Peyer's patch (tissue), 4 donors: ENCODE measurements around the gene PRF1. TPM values are rescaled to one million over a fixed set of nuclear protein-coding genes. Genes with fewer than 3 reads are reported as not detected.

ENCODE experiments used
- DNase-seq, 3 donors: peaks; one replicate each; pipeline ENCODE4 v3.0.0-alpha.2; 2017 to 2019
- H3K27ac ChIP-seq, 4 donors: fragments of 200-600 bp; sonication (generic); one replicate each; pipeline ENCODE4 v1.5.1; 2016 to 2019
- H3K27me3 ChIP-seq, 2 donors: fragments of 200-600 bp; sonication (generic); one replicate each; pipeline ENCODE4 v1.5.1; 2019
- H3K36me3 ChIP-seq, 3 donors: fragments of 200-600 bp; sonication (generic); one replicate each; pipeline ENCODE4 v1.5.1; 2016 to 2019
- H3K4me1 ChIP-seq, 4 donors: fragments of 200-600 bp; sonication (generic); one replicate each; pipeline ENCODE4 v1.5.1; 2016 to 2019
- H3K4me3 ChIP-seq, 4 donors: fragments of 200-600 bp; sonication (generic); 1 replicate in 3 of 4; 2 replicates in 1 of 4; pipeline ENCODE4 v1.5.1; 2016 to 2019; ENCODE audit warnings: mild to moderate bottlenecking in 1 of 4
- H3K9me3 ChIP-seq, 4 donors: fragments of 200-600 bp; sonication (generic); one replicate each; pipeline ENCODE4 v1.5.1; 2016 to 2019; ENCODE audit warnings: mild to moderate bottlenecking in 1 of 4
- CTCF ChIP-seq, 6 experiments: fragments of 450-650 bp in 4 of 6; fragments of 200-600 bp in 2 of 6; sonication (generic) in 1 of 6; IDR thresholded peaks; one replicate each; pipeline ENCODE4 v1.5.1; 2017 to 2019; ENCODE audit warnings: antibody characterized with exemption in 6 of 6, mild to moderate bottlenecking in 3 of 6, moderate library complexity in 1 of 6
- POLR2A ChIP-seq, 2 donors: fragments of 450-650 bp; IDR thresholded peaks; one replicate each; pipeline ENCODE4 v1.5.1; 2017; ENCODE audit warnings: antibody characterized with exemption in 2 of 2, mild to moderate bottlenecking in 2 of 2, moderate library complexity in 2 of 2
- total RNA-seq, 4 donors: library from RNA; depleted of rRNA; stranded (reverse); fragments of >200 nt; gene quantifications; one replicate each; pipeline ENCODE4 v1.1.0, GENCODE V29; 2016

Gene PRF1
- total RNA-seq, 4 donors from 2014 or later, result 4.6 to 12.4 (median 6.3) TPM

GRCh38 chr10:70564901-70565351 is 37.6 kb downstream of the PRF1 start:
- peaks cover 0 to 5% (median 0%) of the 10 kb centered on the region in 3 donors for H3K36me3 ChIP-seq
- DNase-seq, result no peak
- no peaks in the 10 kb centered on the region for H3K9me3 ChIP-seq

GRCh38 chr10:70564113-70564725 is 38.3 kb downstream of the PRF1 start:
- TF ChIP-seq POLR2A (IDR thresholded peaks at IDR 0.05), result no peak
- TF ChIP-seq CTCF (IDR thresholded peaks at IDR 0.05), result no peak
- no peaks in the 10 kb centered on the region for H3K9me3 ChIP-seq
- H3K4me1 ChIP-seq, result peaks cover 0 to 24% (median 0%) of the 10 kb centered on the region in 4 donors
- no peak for DNase-seq
- H3K27ac ChIP-seq, result no peak overlapping the region
- no peak overlapping the region for H3K4me3 ChIP-seq
- H3K36me3 ChIP-seq, result peaks cover 0 to 5% (median 0%) of the 10 kb centered on the region in 3 donors
- H3K27me3 ChIP-seq, result no peaks in the 10 kb centered on the region

More at GRCh38 chr10:70564901-70565351, 37.6 kb downstream of the PRF1 start:
- Histone ChIP-seq H3K4me1 (peaks cover 0 to 17% (median 0%) of the 10 kb centered on the region in 4 donors), H3K4me3 (no peak overlapping the region), H3K27ac (no peak overlapping the region), H3K27me3 (no peaks in the 10 kb centered on the region)
- TF ChIP-seq CTCF (IDR thresholded peaks at IDR 0.05), result no peak
- no peak for TF ChIP-seq POLR2A (IDR thresholded peaks at IDR 0.05)

- TF ChIP-seq CTCF (IDR thresholded peaks at IDR 0.05) (no peak), POLR2A (IDR thresholded peaks at IDR 0.05) (no peak)
- no peak for DNase-seq
- Histone ChIP-seq H3K9me3 (no peaks in the 10 kb centered on the region), H3K27ac (no peak overlapping the region), H3K36me3 (peaks cover 0 to 5% (median 0%) of the 10 kb centered on the region in 3 donors), H3K4me3 (no peak overlapping the region), H3K27me3 (no peaks in the 10 kb centered on the region), H3K4me1 (peaks cover 0 to 29% (median 0%) of the 10 kb centered on the region in 4 donors)
Observed at GRCh38 chr10:70563230-70563629, 39.3 kb downstream of the PRF1 start.

- peaks cover 0 to 5% (median 0%) of the 10 kb centered on the region in 3 donors for H3K36me3 ChIP-seq
- no peaks in the 10 kb centered on the region for H3K27me3 ChIP-seq
- H3K4me3 ChIP-seq, result no peak overlapping the region
- no peak overlapping the region for H3K27ac ChIP-seq
- no peak for TF ChIP-seq POLR2A (IDR thresholded peaks at IDR 0.05)
- no peak for TF ChIP-seq CTCF (IDR thresholded peaks at IDR 0.05)
- no peaks in the 10 kb centered on the region for H3K9me3 ChIP-seq
- peaks cover 0 to 29% (median 0%) of the 10 kb centered on the region in 4 donors for H3K4me1 ChIP-seq
- DNase-seq, result no peak
Observed at GRCh38 chr10:70562036-70562755, 40.3 kb downstream of the PRF1 start.

- TF ChIP-seq CTCF (IDR thresholded peaks at IDR 0.05), result no peak
- no peak for TF ChIP-seq POLR2A (IDR thresholded peaks at IDR 0.05)
- Histone ChIP-seq H3K27ac (no peak overlapping the region), H3K9me3 (no peaks in the 10 kb centered on the region), H3K4me1 (peaks cover 0 to 29% (median 0%) of the 10 kb centered on the region in 4 donors), H3K4me3 (no peak overlapping the region), H3K36me3 (peaks cover 0 to 5% (median 0%) of the 10 kb centered on the region in 3 donors), H3K27me3 (no peaks in the 10 kb centered on the region)
- no peak for DNase-seq
Observed at GRCh38 chr10:70561558-70561957, 41.0 kb downstream of the PRF1 start.
